PC-3 (cell line): ENCODE measurements around the gene KRT80. TPM values are rescaled to one million over a fixed set of nuclear protein-coding genes. Genes with fewer than 3 reads are reported as not detected.

Source experiments
- ATAC-seq: fragments of 200-7000 bp; cut with Tn5 transposase; 2 replicates; pipeline ENCODE4 v1.9.1; 2020; ENCODE audit warnings: mild to moderate bottlenecking, moderate library complexity
- BruUV-seq: library from RNA; stranded (reverse); fragments of 400-500 nt; replicated peaks from 2 replicates; lab custom pipeline; 2021; lab: Mats Ljungman, UMichigan
- CTCF ChIA-PET: fragments of 300-600 bp; sonication (Branson Sonifier 250); formaldehyde crosslinking; loops from one replicate; lab custom pipeline; 2022; ENCODE audit warnings: antibody characterized with exemption; lab: Charles Lee
- POLR2A ChIA-PET: fragments of 300-600 bp; sonication (Branson Sonifier 250); formaldehyde crosslinking; loops from one replicate; lab custom pipeline; 2022; ENCODE audit warnings: antibody characterized with exemption; ENCODE audit not compliant: unreplicated experiment; lab: Charles Lee
- DNase-seq: peaks from one replicate; pipeline ENCODE4 v3.0.0-alpha.2; 2015
- H2AFZ ChIP-seq: fragments of 300-600 bp; sonication (generic); 2 replicates; pipeline ENCODE4 v1.6.0; 2016; ENCODE audit warnings: antibody characterized with exemption, low read length
- H3F3A ChIP-seq: fragments of 300-600 bp; sonication (generic); one replicate; pipeline ENCODE4 v1.6.0; 2017; ENCODE audit warnings: antibody characterized with exemption, low read length, control low read depth, mild to moderate bottlenecking; ENCODE audit not compliant: unreplicated experiment
- H3K27ac ChIP-seq: fragments of 300-600 bp; sonication (generic); 2 replicates; pipeline ENCODE4 v1.5.1; 2016; ENCODE audit warnings: mild to moderate bottlenecking, low read length
- H3K27me3 ChIP-seq: fragments of 300-600 bp; sonication (generic); 2 replicates; pipeline ENCODE4 v1.6.1; 2016; ENCODE audit warnings: low read length, mixed read lengths
- H3K36me3 ChIP-seq: fragments of 300-600 bp; sonication (generic); 2 replicates; pipeline ENCODE4 v1.6.1; 2016; ENCODE audit warnings: low read depth, mixed run types, low read length, mixed read lengths
- H3K4me1 ChIP-seq: fragments of 300-600 bp; sonication (generic); 2 replicates; pipeline ENCODE4 v1.5.1; 2016; ENCODE audit warnings: low read length; ENCODE audit not compliant: insufficient read depth
- H3K4me2 ChIP-seq: fragments of 300-600 bp; sonication (generic); 2 replicates; pipeline ENCODE4 v1.6.0; 2016; ENCODE audit warnings: low read length
- H3K4me3 ChIP-seq: fragments of 300-600 bp; sonication (generic); 2 replicates; pipeline ENCODE4 v1.5.1; 2016; ENCODE audit warnings: mild to moderate bottlenecking, low read length, mixed read lengths
- H3K79me2 ChIP-seq: fragments of 300-600 bp; sonication (generic); 2 replicates; pipeline ENCODE4 v1.6.1; 2017; ENCODE audit warnings: low read length, mixed read lengths
- H3K9ac ChIP-seq: fragments of 300-600 bp; sonication (generic); 2 replicates; pipeline ENCODE4 v1.6.0; 2016; ENCODE audit warnings: mild to moderate bottlenecking, low read length
- H3K9me2 ChIP-seq: fragments of 300-600 bp; sonication (generic); replicated peaks from 2 replicates; pipeline ENCODE4 v1.6.1; 2016; ENCODE audit warnings: mixed run types, low read length, mixed read lengths
- H3K9me3 ChIP-seq: fragments of 300-600 bp; sonication (generic); 2 replicates; pipeline ENCODE4 v1.6.1; 2016; ENCODE audit warnings: low read length, mixed read lengths
- H4K20me1 ChIP-seq: fragments of 300-600 bp; sonication (generic); 2 replicates; pipeline ENCODE4 v1.6.1; 2016; ENCODE audit warnings: low read length, mixed read lengths
- EZH2 ChIP-seq: fragments of 300-600 bp; sonication (generic); IDR thresholded peaks from one replicate; pipeline ENCODE4 v1.6.1; 2017; ENCODE audit warnings: antibody characterized with exemption, mild to moderate bottlenecking, low read length; ENCODE audit not compliant: unreplicated experiment
- EZH2phosphoT487 ChIP-seq: fragments of 300-600 bp; sonication (generic); IDR thresholded peaks from 2 replicates; pipeline ENCODE4 v1.6.1; 2018; ENCODE audit warnings: mild to moderate bottlenecking, antibody characterized with exemption, low read length, borderline replicate concordance
- intact Hi-C: fragments of 100-400 bp; cut with micrococcal nuclease; formaldehyde crosslinking; loops from 2 replicates; pipeline ENCODE4 v1.9.0; 2023
- total RNA-seq: library from RNA; depleted of rRNA; stranded (reverse); fragments of >200 nt; gene quantifications from 2 replicates; pipeline ENCODE4 v1.2.3, GENCODE V29; 2014
- TF ChIP-seq, protein P1 (sequence below): fragments of 300-600 bp; sonication (generic); conservative IDR thresholded peaks from 2 replicates; pipeline ENCODE4 v1.5.1; 2017; ENCODE audit warnings: antibody characterized with exemption, low read depth, mild to moderate bottlenecking, low read length

KRT80 gene
- total RNA-seq, 1 experiment from 2014 or later: 19.8 TPM

- H3K27me3 ChIP-seq: no peaks in the 10 kb centered on the region
Measured at GRCh38 chr12:52224151-52224550, 32.3 kb upstream of the KRT80 start.

DNA sequence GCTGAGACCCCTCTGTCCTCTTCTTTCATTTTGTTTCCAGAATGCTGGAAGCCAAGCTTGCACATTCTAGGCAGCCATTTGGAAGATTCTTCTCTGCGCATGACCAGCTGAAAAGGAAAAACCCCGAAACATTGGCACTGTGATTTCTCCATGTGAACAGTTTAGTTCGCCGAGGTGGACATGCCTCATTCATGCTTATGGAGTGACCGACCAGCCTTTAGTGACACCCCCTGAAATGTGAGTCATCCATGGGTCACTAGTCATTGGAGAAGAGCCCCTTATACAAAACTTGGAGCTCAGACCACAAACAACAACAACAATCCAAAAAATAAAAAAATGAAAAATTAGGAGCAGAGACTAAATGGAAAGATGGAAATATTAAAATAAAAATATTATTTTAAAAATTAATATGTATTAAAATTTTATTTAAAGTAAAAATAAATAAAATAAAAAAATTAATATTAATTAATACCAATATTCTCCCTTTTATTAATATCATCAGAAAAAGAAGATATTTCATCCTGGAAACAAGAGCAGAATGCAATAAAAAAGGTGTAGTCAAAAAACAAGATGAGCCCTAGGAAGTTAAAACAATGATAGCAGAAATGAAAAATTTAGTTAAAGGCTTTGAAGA is 31.7 kb upstream of the KRT80 start:
- no peak overlapping the region for H2AFZ ChIP-seq
- no peaks in the 10 kb centered on the region for H3K9me3 ChIP-seq
- H4K20me1 ChIP-seq: no peaks in the 10 kb centered on the region
- 0 out of 2 replicates have a peak overlapping the region, but pooled peaks have one; percentile 30 for H3K4me2 ChIP-seq
- no peak for ATAC-seq
- no peaks in the 10 kb centered on the region for H3K27me3 ChIP-seq
- H3K4me3 ChIP-seq: no peak overlapping the region
- intact Hi-C loops: no loop called here
- H3K79me2 ChIP-seq: no peaks in the 10 kb centered on the region
- H3K4me1 ChIP-seq: peaks cover 45% of the 10 kb centered on the region
- H3K36me3 ChIP-seq: no peaks in the 10 kb centered on the region
- no peak overlapping the region for H3K9ac ChIP-seq
- H3K27ac ChIP-seq: 0 out of 2 replicates have a peak overlapping the region, but pooled peaks have one; percentile 1
- no peaks in the 10 kb centered on the region for H3K9me2 ChIP-seq
- ChIA-PET CTCF (interaction anchor here (0.7 kb wide), 1 partner anchor 76 kb away, joined by 3 read pairs; no protein-coding TSS in a partner anchor), POLR2A (no interaction called here)
- no peaks in the 10 kb centered on the region for H3F3A ChIP-seq
- DNase-seq: peak; percentile 47
- BruUV-seq: no TSS peak
- TF ChIP-seq EZH2 (no peak), EZH2phosphoT487 (no peak)
- TF ChIP-seq, protein P1, sequence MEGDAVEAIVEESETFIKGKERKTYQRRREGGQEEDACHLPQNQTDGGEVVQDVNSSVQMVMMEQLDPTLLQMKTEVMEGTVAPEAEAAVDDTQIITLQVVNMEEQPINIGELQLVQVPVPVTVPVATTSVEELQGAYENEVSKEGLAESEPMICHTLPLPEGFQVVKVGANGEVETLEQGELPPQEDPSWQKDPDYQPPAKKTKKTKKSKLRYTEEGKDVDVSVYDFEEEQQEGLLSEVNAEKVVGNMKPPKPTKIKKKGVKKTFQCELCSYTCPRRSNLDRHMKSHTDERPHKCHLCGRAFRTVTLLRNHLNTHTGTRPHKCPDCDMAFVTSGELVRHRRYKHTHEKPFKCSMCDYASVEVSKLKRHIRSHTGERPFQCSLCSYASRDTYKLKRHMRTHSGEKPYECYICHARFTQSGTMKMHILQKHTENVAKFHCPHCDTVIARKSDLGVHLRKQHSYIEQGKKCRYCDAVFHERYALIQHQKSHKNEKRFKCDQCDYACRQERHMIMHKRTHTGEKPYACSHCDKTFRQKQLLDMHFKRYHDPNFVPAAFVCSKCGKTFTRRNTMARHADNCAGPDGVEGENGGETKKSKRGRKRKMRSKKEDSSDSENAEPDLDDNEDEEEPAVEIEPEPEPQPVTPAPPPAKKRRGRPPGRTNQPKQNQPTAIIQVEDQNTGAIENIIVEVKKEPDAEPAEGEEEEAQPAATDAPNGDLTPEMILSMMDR: no peak

More at GRCh38 chr12:52224151-52224550, 32.3 kb upstream of the KRT80 start:
- Histone ChIP-seq H3K9me2 (no peaks in the 10 kb centered on the region), H3F3A (no peaks in the 10 kb centered on the region), H3K9me3 (no peaks in the 10 kb centered on the region), H3K4me1 (peaks cover 51% of the 10 kb centered on the region), H3K27ac (0 out of 2 replicates have a peak overlapping the region, but pooled peaks have one; percentile 1), H3K4me3 (no peak overlapping the region), H3K9ac (no peak overlapping the region), H4K20me1 (no peaks in the 10 kb centered on the region), H3K4me2 (no peak overlapping the region), H3K36me3 (no peaks in the 10 kb centered on the region), H3K79me2 (no peaks in the 10 kb centered on the region), H2AFZ (0 out of 2 replicates have a peak overlapping the region, but pooled peaks have one; percentile 5)
- BruUV-seq: no TSS peak
- POLR2A ChIA-PET: interaction anchor here (0.7 kb wide), 2 partner anchors 75 to 713 kb away, joined by 3 read pairs; no protein-coding TSS in a partner anchor
- TF ChIP-seq EZH2 (no peak), EZH2phosphoT487 (no peak)
- TF ChIP-seq, protein P1: no peak
- CTCF ChIA-PET: interaction anchor here (0.7 kb wide), 1 partner anchor 77 kb away, joined by 3 read pairs; no protein-coding TSS in a partner anchor
- intact Hi-C loops: no loop called here
- no peak for ATAC-seq
- DNase-seq: peak; percentile 26

DNA sequence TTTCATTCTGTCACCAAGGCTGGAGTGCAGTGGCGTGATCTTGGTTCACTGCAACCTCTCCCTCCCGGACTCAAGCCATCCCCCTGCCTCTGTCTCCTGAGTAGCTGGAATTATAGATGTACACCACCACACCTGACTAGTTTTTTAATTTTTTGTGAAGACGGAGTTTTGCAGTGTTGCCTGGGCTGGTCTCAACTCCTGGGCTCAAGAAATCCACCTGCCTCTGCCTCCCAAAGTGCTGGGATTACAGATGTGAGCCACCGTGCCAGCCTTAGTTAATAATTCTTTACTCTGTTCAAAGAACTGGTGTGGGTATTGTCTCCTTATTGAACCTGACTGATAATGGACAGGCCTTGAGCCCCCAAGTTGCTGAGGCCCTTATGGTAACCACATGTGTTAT is 30.9 kb upstream of the KRT80 start:
- Histone ChIP-seq H3K9me3 (no peaks in the 10 kb centered on the region), H3K9me2 (no peaks in the 10 kb centered on the region), H3K27ac (no peak overlapping the region), H3K4me3 (no peak overlapping the region), H2AFZ (no peak overlapping the region), H3K9ac (no peak overlapping the region), H3K4me2 (no peak overlapping the region), H3K36me3 (no peaks in the 10 kb centered on the region), H3K27me3 (no peaks in the 10 kb centered on the region), H3K4me1 (peaks cover 45% of the 10 kb centered on the region), H3K79me2 (no peaks in the 10 kb centered on the region), H4K20me1 (no peaks in the 10 kb centered on the region), H3F3A (peaks cover 5% of the 10 kb centered on the region)
- DNase-seq (no peak), ATAC-seq (no peak)
- intact Hi-C loops: no loop called here
- CTCF ChIA-PET: no interaction called here
- no TSS peak for BruUV-seq
- no peak for TF ChIP-seq EZH2phosphoT487
- TF ChIP-seq, protein P1: no peak
- no peak for TF ChIP-seq EZH2
- POLR2A ChIA-PET: no interaction called here
